Ureter (tissue), 1 donor: Measurements from ENCODE around the gene SBK2. TPM values are rescaled to one million over a fixed set of nuclear protein-coding genes. Genes with fewer than 3 reads are reported as not detected.
"Not testable (repeated sequence)": the region's sequence is repeated elsewhere in the genome, so short reads cannot be mapped to it uniquely, and the experiment has no call there.

Source experiments
- DNase-seq: peaks from one replicate; pipeline ENCODE4 v3.0.0-alpha.2; 2020; ENCODE audit warnings: low spot score
- total RNA-seq: library from RNA; stranded (reverse); gene quantifications from one replicate; pipeline ENCODE4 v1.2.4, GENCODE V29; 2023
- donor health status: DM: yes; HTN: yes; CAD: no.

Gene SBK2
- total RNA-seq, 1 donor from 2014 or later: not detected

DNA sequence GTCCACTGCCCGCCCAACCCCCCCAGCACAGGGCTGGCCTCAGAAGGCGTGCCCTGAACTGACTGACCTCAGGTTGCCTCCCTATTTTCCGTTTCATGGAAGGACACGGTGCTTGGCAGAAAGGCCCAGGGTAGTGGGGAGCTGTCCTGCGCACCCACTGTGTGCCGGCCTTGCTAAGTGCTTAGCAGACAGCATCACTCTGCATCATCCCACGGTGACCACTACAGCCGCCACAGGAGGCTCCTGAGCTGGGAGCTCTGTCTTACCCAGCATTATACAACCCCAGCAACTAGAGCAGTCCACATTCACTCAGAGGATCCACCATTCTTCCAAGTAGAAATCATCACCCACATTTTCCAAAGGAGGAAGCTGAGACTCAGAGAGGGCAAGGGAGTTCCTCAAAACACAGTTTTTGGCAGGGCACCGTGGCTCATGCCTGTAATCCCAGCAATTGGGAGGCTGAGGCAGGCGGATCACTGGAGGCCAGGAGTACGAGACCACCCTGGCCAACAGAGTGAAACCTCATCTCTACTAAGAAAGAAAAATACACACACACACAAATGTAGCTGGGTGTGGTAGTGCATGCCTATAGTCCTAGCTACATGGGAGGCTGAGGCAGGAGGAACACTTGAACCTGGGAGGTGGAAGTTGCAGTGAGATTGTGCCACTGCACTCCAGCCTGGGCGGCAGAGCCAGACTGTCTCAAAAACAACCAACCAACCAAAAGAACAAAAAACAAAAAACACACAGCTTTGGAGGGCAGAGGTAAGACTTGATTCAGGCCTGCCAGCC lies 1.6 kb downstream of the SBK2 start:
- no peak for DNase-seq

DNA sequence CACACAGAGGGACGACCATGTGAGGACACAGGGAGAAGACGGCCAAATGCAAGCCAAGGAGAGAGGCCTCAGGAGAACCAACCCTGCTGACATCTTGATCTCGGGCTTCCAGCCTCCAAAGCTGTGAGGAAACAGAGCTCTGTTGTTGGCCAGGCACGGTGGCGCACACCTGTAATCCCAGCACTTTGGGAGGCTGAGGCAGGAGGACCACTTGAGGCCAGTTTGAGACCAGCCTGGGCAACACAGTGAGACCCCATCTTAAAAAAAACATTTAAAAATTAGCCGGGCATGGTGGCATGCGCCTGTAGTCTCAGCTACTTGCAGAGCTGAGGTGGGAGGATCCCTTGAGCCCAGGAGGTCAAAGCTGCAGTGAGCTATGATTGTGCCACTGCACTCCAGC lies 2.7 kb downstream of the SBK2 start:
- not testable (repeated sequence) for DNase-seq

DNA sequence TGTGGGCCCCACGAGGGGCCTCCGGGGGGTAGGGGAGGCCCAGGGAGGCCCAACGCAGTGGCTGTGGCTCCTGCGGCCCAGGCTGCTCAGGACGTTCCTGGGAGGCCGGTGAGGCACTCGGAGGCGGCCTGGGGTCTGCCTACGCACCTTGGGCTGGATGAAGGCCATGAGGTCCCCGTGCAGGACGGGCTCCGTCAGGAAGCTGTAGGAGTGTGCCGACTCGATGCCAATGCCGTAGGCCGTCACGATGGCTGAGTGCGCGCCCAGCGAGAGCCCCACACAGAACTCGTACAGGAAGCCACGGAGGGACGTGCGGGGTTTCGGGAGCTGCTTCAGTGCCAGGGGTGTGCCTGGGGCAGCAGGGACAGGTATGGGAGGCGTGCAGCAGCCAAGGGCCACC lies 5.9 kb downstream of the SBK2 start:
- DNase-seq: no peak

DNA sequence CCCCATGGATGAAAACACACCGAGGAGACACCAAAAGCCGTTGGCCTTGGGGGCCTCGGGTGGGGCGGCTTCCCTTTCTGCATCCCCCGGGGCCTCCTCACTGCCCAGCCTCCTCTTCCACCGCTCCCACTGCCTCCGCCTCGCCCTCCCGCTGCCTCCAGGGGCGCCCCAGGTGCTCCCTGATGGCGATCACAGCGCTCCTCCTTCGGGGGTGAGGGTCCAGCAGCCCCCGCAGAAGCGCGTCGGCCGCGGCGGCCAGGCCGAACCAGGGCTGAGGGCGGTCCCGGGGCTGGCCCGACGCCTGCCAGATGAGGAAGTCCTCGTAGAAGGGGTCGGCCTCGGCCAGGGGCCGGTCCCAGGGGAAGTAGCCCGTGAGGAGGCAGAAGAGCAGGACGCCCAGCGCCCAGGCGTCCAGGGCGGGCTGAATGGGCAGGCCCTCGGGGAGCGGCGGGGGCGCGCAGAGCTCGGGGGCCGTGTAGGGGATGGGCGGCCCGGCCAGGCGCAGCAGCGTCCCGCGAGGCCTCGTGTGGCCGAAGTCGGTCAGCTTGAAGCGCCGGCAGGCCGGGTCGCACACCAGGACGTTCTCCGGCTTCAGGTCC lies 7.2 kb downstream of the SBK2 start:
- no peak for DNase-seq

DNA sequence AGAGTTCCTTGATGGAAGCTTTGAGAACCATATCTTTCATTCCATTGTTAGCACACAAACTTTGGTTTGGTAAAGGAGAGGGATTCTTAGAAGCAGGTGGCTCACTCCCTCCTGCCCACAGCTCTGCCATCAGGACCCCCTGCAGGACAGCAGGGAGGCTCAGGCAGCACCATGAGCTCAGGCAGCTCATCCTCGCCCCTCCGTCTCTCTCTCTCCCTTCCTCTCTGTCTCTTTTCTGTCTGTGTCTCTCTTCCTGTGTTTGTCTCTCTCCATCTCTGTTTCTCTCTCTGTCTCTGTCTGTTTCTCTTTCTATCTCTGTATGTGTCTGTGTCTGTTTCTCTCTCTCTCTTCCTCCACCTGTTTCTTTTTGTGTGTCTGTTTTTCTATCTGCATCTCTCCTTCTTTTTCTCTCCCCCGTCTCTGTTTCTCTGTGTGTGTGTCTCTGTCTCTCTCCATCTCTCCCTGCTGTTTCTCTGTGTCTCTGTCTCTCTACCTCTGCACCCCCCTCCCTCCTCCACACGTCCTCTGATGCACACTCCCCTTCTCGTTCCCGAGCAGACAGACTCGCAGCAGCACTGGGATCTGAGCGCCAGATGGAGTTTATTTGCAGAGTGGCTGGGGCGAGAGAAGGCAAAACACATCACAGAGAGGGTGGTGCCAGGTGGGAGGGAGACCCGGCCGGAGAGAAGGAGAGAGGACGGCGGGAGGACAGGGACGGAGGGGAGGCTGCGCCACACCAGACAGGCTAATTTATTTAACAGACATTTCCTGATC lies 8.7 kb downstream of the SBK2 start:
- no peak for DNase-seq

DNA sequence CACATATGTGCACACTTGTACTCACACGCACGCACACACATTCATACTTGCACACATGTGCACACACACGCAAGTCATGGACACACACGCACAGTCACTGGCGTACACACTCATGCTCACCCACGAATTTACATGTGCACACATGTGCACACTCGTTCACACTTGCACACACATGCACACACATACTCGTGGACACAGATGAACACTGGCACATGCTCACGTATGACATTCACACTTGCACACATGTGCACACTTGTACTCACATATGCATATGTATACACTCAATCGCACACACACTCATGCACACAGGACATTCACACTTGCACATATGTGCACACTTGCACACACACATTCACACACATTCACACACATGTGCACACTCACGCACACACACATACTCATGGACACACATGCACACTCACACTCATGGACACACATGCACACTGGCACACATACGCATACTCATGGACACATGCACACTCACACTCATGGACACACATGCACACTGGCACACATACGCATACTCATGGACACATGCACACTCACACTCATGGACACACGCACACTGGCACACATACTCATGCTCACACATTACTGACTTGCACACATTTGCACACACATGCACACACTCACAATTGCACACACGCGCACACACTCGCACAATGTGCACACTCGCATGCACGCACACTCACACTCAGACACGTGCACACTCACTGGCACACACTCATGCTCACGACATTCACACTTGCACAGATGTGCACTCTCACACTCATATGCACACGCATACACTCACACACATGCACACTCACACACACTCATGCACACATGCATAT lies 9.5 kb downstream of the SBK2 start:
- no peak for DNase-seq

DNA sequence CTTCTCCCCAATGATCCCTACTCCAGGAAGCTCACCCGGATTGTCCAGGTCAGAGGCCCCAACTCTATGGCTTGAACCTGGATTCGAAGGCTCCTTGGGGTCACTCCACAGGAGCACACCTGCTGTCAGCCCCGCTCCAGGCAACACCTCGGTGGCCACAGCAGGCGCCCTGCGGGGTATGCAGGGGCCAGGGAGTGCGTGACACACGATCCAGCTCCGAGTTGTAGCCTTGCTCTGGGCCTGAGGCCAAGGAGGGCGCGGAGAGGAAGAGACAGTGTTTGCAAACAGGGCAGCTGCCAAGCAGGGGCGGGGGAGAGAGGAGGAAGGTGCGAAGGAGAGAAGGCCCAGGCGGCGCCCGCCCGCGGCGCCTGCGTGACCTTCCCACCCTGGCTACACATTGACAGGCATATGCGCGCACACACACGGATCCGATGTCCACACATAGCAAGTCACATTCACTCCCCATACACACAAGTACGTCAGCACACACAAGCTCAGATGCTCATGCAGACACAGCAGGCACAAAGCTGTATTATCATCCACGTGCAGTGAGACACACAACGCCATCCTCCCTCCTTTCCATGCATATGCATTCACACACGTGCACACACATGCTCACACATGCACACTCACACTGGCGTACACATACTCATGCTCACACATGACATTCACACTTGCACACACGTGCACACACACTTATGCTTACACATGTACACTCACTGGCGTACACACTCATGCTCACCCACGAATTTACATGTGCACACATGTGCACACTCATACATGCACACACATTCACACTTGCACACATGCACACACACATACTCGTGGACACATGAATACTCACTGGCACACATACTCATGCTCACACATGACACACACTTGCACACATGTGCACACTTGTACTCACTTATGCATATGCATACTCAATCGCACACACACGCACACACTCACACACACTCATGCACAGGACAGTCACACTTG lies 10.4 kb downstream of the SBK2 start:
- DNase-seq: peak; percentile 71

DNA sequence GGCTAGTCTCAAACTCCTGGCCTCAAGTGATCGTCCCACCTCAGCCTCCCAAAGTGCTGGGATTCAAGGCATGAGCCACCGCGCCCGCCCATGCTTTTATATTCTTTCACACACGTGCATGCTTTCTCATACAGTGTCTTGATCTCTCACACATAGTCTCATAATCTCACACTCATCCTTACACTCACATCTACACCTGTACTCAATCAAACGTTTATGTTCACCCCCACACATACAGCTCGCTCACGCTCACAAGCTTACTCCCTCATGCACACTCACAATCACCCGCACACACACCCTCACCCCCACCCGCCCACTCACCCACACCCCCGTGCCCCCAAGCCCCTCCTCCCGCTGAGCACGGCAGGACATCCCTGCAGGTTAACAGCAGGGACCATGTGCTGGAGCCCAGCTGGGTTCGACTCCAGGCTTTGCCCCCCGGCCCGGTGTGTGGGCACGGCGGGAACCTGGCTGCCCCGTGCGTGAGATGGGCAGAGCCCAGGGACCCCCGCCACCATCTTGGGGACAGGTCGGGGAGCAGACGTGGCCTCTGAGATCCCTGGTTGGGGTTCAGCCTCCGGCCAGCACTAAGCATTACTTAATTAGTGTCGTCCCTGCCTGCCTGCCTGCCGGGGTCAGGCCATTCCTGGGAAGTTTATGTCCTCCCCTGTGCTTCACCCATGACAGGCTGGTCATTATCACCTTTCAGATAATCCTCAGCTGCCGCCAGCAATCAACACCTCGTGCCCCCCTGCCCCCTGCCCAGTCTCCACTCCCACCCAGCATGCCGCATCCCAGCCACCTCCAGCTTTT lies 11.4 kb downstream of the SBK2 start:
- DNase-seq: no peak

DNA sequence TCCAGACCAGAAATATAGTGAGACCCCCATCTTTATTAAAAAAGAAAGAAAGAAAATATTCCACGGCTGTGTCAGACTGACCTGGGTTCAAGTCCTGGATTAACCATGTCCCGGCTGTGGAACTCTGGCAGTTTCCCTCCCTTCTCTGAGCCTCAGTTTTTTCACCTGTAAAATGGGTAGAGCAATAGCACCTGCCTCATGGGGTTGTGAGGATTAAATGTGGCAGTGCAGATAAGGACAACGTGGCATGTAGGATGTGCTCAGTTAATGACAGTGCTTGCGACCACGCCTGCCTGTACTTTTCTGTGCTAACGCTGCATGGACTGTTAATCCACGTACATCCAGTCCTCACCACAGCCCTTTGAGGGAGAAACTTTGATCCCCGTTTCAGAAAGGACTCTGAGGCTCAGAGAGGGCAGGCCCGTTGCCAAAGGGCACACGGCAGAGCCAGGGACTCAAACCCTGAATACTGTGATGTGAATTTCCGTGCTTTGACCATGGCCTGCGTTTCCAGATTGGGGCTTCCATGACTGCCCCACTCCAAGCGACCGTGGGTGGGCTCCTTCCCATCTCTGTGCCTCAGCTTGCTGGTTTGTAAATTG lies 16.1 kb downstream of the SBK2 start:
- no peak for DNase-seq

DNA sequence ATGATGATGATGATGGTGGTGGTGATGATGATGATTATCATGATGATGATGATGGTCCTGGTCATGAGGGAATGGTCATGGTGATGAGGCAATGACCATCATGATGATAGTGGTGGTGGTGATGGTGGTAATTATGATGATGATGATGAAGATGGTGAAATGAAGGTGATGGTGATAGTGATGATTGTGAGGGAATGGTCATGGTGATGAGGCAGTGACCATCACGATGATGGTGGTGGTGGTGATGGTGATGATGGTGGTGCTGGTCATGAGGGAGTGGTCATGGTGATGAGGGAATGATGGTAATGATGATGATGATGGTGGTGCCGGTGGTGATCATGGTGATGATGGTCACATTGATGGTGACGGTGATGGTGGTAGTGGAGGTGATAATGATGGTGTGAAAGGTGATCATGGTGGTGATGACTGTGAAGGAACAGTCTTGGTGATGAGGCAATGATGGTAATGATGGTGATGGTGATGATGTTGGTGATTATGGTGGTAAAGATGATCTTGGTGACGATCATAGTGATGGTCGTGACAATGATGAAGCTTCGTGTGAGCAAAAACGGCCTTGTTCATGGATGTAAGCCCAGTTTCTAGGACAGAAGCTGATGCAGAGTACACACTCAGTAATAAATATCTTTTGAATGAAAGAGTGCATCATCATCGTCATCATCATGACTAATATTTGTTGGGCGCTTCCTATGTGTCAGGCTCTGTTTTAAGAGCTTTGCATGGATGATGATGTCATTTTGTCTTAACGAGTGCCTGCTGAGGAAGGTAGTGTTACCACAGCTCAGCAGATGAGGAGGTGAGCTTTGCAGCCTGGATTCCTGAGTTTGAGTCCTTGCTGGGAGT lies 17.3 kb downstream of the SBK2 start:
- no peak for DNase-seq

DNA sequence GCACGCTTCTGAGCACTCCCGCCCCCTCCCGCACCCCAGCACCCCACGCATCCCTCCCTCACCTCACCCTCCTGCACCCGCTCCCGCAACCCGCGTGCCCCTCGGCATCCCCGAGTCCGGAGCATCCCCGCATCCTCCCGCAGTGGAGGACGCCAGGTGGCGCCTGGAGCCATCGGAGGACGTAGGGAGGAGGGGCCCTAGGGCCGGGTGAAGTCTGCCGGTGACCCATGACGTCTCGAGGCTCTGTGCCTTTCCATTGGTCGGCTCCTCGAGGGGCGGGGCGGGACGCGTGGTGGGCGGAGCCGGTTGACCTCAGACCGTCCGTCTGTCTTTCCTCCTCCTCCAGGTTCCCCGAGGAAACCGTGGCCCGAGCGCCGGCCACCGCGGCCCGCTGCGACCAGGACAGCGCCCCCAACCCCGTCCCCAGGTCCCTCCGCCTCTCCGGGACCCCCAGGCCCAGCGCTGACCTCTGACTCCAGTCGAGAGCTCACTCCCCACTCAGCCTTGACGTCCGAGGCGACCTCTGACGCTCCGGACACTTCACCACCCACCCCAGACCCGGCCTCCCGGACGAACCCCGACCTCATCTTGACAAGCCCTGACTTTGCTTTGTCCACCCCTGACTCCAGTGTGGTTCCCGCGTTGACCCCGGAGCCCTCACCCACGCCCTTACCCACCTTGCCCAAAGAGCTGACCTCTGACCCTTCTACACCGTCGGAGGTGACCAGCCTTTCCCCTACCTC lies 19.9 kb downstream of the SBK2 start:
- DNase-seq: peak; percentile 95

DNA sequence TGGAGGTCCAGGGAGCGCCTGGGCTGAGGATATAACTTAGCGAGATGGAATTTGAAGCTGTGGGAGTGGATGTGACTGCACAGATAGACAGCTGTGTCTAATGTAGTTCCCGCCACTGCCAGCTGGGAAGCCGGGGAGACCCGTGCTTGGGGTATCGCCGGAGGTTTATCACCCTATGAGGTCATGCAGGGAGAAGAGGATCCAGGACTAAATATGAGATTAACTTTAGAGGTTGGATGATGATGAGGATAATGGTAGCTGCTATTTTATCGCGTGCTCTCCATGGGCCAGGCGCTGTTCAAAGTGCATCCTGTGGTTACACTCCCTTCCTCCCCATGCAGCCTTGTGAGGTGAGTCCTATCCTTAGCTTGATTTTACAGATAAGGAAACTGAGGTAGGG lies 28.8 kb downstream of the SBK2 start:
- no peak for DNase-seq

DNA sequence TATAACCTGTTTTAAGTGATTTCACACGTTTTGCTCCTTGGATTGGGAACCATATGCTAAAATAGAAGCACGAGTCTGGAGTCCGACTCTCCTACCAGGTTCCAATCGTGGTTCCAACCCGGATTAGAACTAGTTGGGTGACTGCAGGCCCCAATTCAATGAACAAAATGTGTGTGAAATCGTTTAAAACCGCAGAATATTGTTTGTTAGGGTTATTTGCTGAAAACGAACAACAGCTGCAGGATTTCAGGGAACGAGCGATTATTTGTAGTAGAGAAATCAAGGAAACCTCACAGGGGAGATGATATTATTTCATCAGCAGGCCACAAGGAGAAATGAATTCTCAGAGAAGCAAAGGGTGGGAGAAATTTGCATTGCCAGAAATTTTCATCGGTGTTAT lies 32.0 kb downstream of the SBK2 start:
- DNase-seq: no peak

DNA sequence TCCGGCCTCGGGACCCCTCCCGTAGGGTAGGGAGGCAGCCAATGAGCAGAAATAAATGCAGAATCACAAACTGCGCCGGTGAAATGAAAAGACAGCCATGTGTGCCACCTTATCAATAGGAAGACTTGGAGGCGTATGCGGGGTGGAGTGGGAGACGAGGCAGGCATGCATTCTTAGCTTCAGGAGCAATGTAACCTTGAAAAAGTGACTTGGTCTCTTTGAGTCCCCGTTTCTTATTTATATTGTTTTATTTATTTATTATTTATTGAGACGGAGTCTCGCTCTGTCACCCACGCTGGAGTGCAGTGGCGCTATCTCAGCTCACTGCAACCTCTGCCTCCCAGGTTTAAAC lies 32.7 kb downstream of the SBK2 start:
- DNase-seq: no peak

DNA sequence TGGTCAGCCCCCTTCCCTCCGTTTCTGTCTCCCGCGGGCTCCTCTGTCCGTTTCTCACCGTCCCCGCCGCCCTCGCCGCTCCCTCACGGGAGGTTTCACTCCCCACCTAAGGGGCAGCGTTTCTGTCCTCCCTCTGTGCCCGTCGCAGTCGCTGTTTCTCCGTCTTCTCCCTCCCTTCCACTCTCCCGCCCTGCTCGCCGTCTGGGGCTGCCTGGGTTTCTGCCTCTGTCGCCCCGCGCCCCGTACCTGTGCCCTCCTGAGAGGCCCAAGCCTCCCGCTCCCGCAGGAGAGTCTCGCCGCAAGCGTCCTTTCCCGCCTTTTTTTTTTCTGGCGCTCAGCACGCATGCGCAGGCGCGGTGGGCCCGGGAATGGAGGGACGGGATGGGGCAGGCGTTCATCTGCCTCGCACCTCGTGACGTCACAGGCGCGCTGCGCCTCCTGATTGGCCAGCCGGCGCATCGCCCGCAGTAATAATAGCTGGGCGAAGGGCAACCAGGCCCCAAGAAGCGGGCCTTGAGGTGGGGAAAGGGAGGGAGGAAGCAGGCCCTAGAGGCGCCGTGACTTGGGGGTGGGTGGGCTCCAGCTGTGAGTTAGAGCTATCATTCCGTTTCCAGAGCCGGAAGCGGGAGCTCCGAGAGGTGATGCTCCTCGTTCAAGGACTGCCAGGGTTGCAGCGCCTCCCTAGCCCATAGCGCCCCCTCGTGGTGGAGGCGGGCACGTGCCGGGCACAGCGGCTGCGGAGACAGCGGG lies 33.3 kb downstream of the SBK2 start:
- peak; percentile 93 for DNase-seq

DNA sequence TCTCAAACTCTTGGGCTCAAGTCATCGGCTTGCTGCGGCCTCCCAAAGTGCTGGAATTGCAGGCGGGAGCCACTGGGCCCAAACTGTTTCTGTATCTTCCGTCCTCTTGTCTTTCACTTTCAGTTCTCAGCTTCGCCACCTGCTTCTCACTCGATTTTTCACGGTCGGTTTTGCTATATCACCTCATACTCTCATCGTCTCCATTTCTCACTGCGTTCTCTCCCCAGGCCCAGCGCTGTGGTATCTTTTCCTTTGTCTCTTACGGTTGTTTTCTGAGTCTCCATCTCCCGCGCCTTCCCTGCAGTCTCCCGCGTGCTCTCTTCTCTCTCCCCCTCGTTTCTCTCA lies 33.8 kb downstream of the SBK2 start:
- DNase-seq: no peak
